ENCODE measurements around the gene PTH2.

DNA sequence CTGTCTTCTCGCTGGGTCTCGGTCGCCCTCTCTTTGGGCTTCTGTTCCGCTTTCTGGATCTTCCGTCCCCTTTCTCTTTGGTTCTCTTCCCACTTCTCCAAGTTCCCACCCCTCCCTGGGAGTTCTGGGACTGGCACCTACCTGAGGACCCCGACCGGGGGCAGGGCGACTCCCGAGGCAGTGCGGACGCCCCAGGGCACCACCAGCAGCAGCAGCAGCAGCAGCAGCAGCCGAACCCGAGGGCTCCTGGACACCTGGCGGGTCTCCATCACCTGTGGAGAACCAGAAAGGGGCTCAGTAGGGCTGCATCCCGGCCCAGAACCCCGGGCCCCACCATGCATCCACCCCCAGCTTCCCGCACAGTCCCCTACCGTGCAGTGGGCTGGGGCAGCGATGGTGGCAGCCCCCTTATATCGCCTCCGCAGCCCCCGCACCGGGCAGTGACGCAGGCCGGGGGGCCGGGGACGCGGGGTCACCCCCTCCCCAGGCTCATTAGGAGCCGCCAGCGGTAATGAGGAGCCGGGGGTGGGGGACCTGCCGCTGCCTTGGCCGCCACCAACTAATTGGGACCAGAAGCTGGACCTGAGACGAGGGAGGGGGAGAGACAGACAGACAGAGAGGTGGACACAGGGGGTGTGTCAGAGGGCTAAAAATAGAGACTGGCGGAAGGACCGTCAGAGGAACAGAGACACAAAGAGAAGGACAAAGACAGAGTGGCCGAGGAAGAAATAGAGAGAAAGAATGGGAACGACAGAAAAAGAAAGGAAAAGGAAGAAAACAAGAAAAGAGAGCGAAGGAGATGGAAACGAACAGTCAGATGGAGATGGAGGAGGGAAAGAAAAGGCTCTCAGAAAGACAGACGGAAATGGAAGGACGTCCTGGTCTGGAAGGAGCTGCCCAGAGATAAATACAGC, at the start of gene PTH2:
- TF ChIP-seq CTCF (IDR thresholded peaks at IDR 0.05): no peak
- TF ChIP-seq POLR2AphosphoS5 (IDR thresholded peaks at IDR 0.05): no peak

Measured in suprapubic skin (tissue), 3 donors.